Gastroesophageal sphincter (tissue), 4 donors: ENCODE measurements around the gene DPP6. TPM values are rescaled to one million over a fixed set of nuclear protein-coding genes. Genes with fewer than 3 reads are reported as not detected.

Experiments
- ATAC-seq: fragments of 150-250 bp; one replicate; pipeline ENCODE4 v1.9.1; 2016; ENCODE audit warnings: mild to moderate bottlenecking, moderate library complexity
- H3K27ac ChIP-seq, 4 donors: fragments of 200-600 bp; sonication (generic) in 3 of 4; 1 replicate in 3 of 4; 2 replicates in 1 of 4; pipeline ENCODE4 v1.5.1; 2016 to 2019
- H3K27me3 ChIP-seq: fragments of 200-600 bp; sonication (generic); one replicate; pipeline ENCODE4 v1.5.1; 2019
- H3K36me3 ChIP-seq, 2 donors: fragments of 200-600 bp; sonication (generic); one replicate each; pipeline ENCODE4 v1.5.1; 2019; ENCODE audit warnings: control low read depth in 1 of 2
- H3K4me1 ChIP-seq, 3 donors: fragments of 200-600 bp; sonication (generic); 1 replicate in 2 of 3; 2 replicates in 1 of 3; pipeline ENCODE4 v1.5.1; 2016 to 2019; ENCODE audit warnings: control low read depth in 2 of 3
- H3K4me3 ChIP-seq, 2 donors: fragments of 200-600 bp; sonication (generic); one replicate each; pipeline ENCODE4 v1.5.1; 2019; ENCODE audit warnings: mild to moderate bottlenecking in 1 of 2, moderate library complexity in 1 of 2
- H3K9me3 ChIP-seq, 3 donors: fragments of 200-600 bp; sonication (generic); one replicate each; pipeline ENCODE4 v1.5.1; 2017 to 2019; ENCODE audit warnings: control low read depth in 2 of 3
- CTCF ChIP-seq, 4 experiments: fragments of 200-600 bp in 2 of 4; fragments of 450-650 bp in 2 of 4; sonication (generic) in 1 of 4; IDR thresholded peaks; one replicate each; pipeline ENCODE4 v1.5.1; 2017 to 2019; ENCODE audit warnings: antibody characterized with exemption in 4 of 4, mild to moderate bottlenecking in 2 of 4, moderate library complexity in 2 of 4
- EP300 ChIP-seq: sonication (generic); formaldehyde crosslinking; IDR thresholded peaks from one replicate; pipeline ENCODE4 v1.6.1; 2017; ENCODE audit warnings: antibody characterized with exemption, mild to moderate bottlenecking
- POLR2A ChIP-seq, 2 donors: fragments of 450-650 bp; IDR thresholded peaks; one replicate each; pipeline ENCODE4 v1.6.1; 2017; ENCODE audit warnings: antibody characterized with exemption in 2 of 2, mild to moderate bottlenecking in 2 of 2, moderate library complexity in 1 of 2
- POLR2AphosphoS5 ChIP-seq: sonication (generic); formaldehyde crosslinking; IDR thresholded peaks from one replicate; pipeline ENCODE4 v1.6.1; 2017; ENCODE audit warnings: antibody characterized with exemption
- WGBS, 2 donors: methylation state at CpG; one replicate each; pipeline ENCODE4 v1.1.5; 2018; ENCODE audit warnings: low coverage in 1 of 2; 5-methylcytosine and 5-hydroxymethylcytosine counted together
- total RNA-seq, 4 donors: library from RNA; depleted of rRNA; stranded (reverse); fragments of >200 nt; gene quantifications; one replicate each; pipeline ENCODE4 v1.1.0, GENCODE V29; 2016

DPP6 gene
- total RNA-seq, 4 donors from 2014 or later, result 14.3 to 40.0 (median 23.1) TPM

GRCh38 chr7:154888690-154889089, 836.5 kb downstream of the DPP6 start:
- no peak for TF ChIP-seq POLR2A (IDR thresholded peaks at IDR 0.05)
- WGBS, 2 donors, result 52 to 82% methylated on average over 3 of the region's 3 CpGs

GRCh38 chr7:154892459-154892858, 840.3 kb downstream of the DPP6 start:
- Histone ChIP-seq H3K9me3 (no peaks in the 10 kb centered on the region), H3K4me1 (no peaks in the 10 kb centered on the region), H3K27ac (no peak overlapping the region), H3K27me3 (peaks cover 24% of the 10 kb centered on the region), H3K36me3 (peaks cover 0 to 7% of the 10 kb centered on the region in 2 donors), H3K4me3 (no peak overlapping the region)
- TF ChIP-seq POLR2A (IDR thresholded peaks at IDR 0.05) (no peak), EP300 (no peak), CTCF (IDR thresholded peaks at IDR 0.05) (no peak), POLR2AphosphoS5 (no peak)
- whole genome bisulfite sequencing, 2 donors, result 58 to 67% methylated on average over 4 to 8 of the region's 28 CpGs
- no peak for ATAC-seq

More at GRCh38 chr7:154888690-154889089, 836.5 kb downstream of the DPP6 start:
- H3K36me3 ChIP-seq, result peaks cover 0 to 7% of the 10 kb centered on the region in 2 donors
- no peak overlapping the region for H3K27ac ChIP-seq
- H3K4me3 ChIP-seq, result no peak overlapping the region
- H3K9me3 ChIP-seq, result no peaks in the 10 kb centered on the region
- H3K27me3 ChIP-seq, result peaks cover 7% of the 10 kb centered on the region
- no peaks in the 10 kb centered on the region for H3K4me1 ChIP-seq
- no peak for ATAC-seq

- Histone ChIP-seq H3K9me3 (no peaks in the 10 kb centered on the region), H3K36me3 (no peaks in the 10 kb centered on the region), H3K27me3 (peaks cover 46% of the 10 kb centered on the region), H3K4me1 (no peaks in the 10 kb centered on the region), H3K4me3 (no peak overlapping the region), H3K27ac (no peak overlapping the region)
- TF ChIP-seq POLR2A (IDR thresholded peaks at IDR 0.05) (no peak), CTCF (IDR thresholded peaks at IDR 0.05) (no peak), EP300 (no peak), POLR2AphosphoS5 (no peak)
- 100% methylated on average over 2 of the region's 11 CpGs; no CpG with 5 or more reads in 1 of the 2 donors for WGBS, 2 donors
- ATAC-seq, result no peak
Measured at GRCh38 chr7:154896076-154896475, 843.9 kb downstream of the DPP6 start.

- no peak for ATAC-seq
- Histone ChIP-seq H3K9me3 (peaks cover 0 to 7% (median 0%) of the 10 kb centered on the region in 3 donors), H3K27me3 (peaks cover 38% of the 10 kb centered on the region), H3K4me1 (no peaks in the 10 kb centered on the region), H3K36me3 (no peaks in the 10 kb centered on the region), H3K27ac (no peak overlapping the region), H3K4me3 (no peak overlapping the region)
- 77 to 81% methylated on average over 6 to 8 of the region's 24 CpGs for WGBS, 2 donors
- TF ChIP-seq POLR2AphosphoS5 (no peak), POLR2A (IDR thresholded peaks at IDR 0.05) (no peak), CTCF (IDR thresholded peaks at IDR 0.05) (no peak), EP300 (no peak)
Measured at GRCh38 chr7:154898973-154899855, 847.0 kb downstream of the DPP6 start.

GRCh38 chr7:154899862-154900261, 847.7 kb downstream of the DPP6 start:
- ATAC-seq, result no peak
- H3K4me3 ChIP-seq, result no peak overlapping the region
- TF ChIP-seq EP300 (no peak), POLR2AphosphoS5 (no peak), POLR2A (IDR thresholded peaks at IDR 0.05) (no peak), CTCF (IDR thresholded peaks at IDR 0.05) (no peak)

More at GRCh38 chr7:154899862-154900261, 847.7 kb downstream of the DPP6 start:
- Histone ChIP-seq H3K9me3 (peaks cover 0 to 7% (median 0%) of the 10 kb centered on the region in 3 donors), H3K27ac (no peak overlapping the region), H3K36me3 (no peaks in the 10 kb centered on the region), H3K27me3 (peaks cover 38% of the 10 kb centered on the region), H3K4me1 (no peaks in the 10 kb centered on the region)
- WGBS, 2 donors, result 30 to 72% methylated on average over 2 to 4 of the region's 5 CpGs
